Naive thymus-derived CD4-positive, alpha-beta T cell (primary cell): ENCODE results near the gene NR1H4. TPM values are rescaled to one million over a fixed set of nuclear protein-coding genes. Genes with fewer than 3 reads are reported as not detected.
"Not testable (repeated sequence)": the region's sequence is repeated elsewhere in the genome, so short reads cannot be mapped to it uniquely, and the experiment has no call there.

Source experiments
- ATAC-seq: fragments of 150-1000 bp; cut with Tn5 transposase; 2 replicates; pipeline ENCODE4 v1.10.0; 2021; ENCODE audit warnings: mild to moderate bottlenecking, moderate library complexity
- CTCF ChIA-PET: fragments of 350-600 bp; sonication (Branson Sonifier 250); formaldehyde crosslinking; loops from one replicate; lab custom pipeline; 2021; ENCODE audit warnings: antibody characterized with exemption; lab: Charles Lee
- POLR2A ChIA-PET: fragments of 350-600 bp; sonication (Branson Sonifier 250); formaldehyde crosslinking; loops from one replicate; lab custom pipeline; 2021; ENCODE audit warnings: antibody characterized with exemption, inconsistent platforms; lab: Charles Lee
- DNase-seq, 9 donors: peaks; one replicate each; pipeline versions ENCODE4 v3.0.0 to v3.0.0-alpha.2; 2020 to 2022; ENCODE audit warnings: mixed read lengths in 1 of 9
- H3K27ac ChIP-seq: one replicate; pipeline ENCODE4 v1.7.0; 2013; ENCODE audit warnings: mild to moderate bottlenecking, low read depth, low read length, moderate library complexity
- H3K27me3 ChIP-seq, 2 donors: one replicate each; pipeline ENCODE4 v1.7.0; 2013; ENCODE audit warnings: low read length in 2 of 2, mild to moderate bottlenecking in 2 of 2, moderate library complexity in 2 of 2; ENCODE audit not compliant: control insufficient read depth in 2 of 2, insufficient read depth in 2 of 2
- H3K36me3 ChIP-seq, 3 experiments: 1 replicate in 2 of 3; 2 replicates in 1 of 3; pipeline ENCODE4 v1.7.0; 2013; ENCODE audit warnings: low read length in 3 of 3, mild to moderate bottlenecking in 3 of 3, moderate library complexity in 1 of 3; ENCODE audit not compliant: insufficient read depth in 3 of 3, control insufficient read depth in 2 of 3
- H3K4me1 ChIP-seq, 2 donors: one replicate each; pipeline ENCODE4 v1.7.0; 2013; ENCODE audit warnings: low read length in 2 of 2, mild to moderate bottlenecking in 2 of 2, moderate library complexity in 1 of 2; ENCODE audit not compliant: control insufficient read depth in 2 of 2, insufficient read depth in 2 of 2
- H3K4me3 ChIP-seq: 2 replicates; pipeline ENCODE4 v1.7.0; 2013; ENCODE audit warnings: mild to moderate bottlenecking, low read length
- H3K9me3 ChIP-seq, 3 experiments: 1 replicate in 2 of 3; 2 replicates in 1 of 3; pipeline ENCODE4 v1.7.0; 2013; ENCODE audit warnings: low read length in 3 of 3; ENCODE audit not compliant: control insufficient read depth in 2 of 3
- H3K27ac Mint-ChIP-seq, 9 donors: one replicate each; pipeline ENCODE4 v1.8.0; 2020 to 2022; ENCODE audit warnings: mixed read lengths in 9 of 9, mild to moderate bottlenecking in 8 of 9, moderate library complexity in 5 of 9, inconsistent platforms in 2 of 9
- H3K27me3 Mint-ChIP-seq, 5 donors: one replicate each; pipeline ENCODE4 v1.8.0; 2021 to 2022; ENCODE audit warnings: mixed read lengths in 5 of 5, mild to moderate bottlenecking in 1 of 5
- H3K36me3 Mint-ChIP-seq, 5 donors: one replicate each; pipeline ENCODE4 v1.8.0; 2020 to 2022; ENCODE audit warnings: mixed read lengths in 5 of 5, mild to moderate bottlenecking in 3 of 5, inconsistent platforms in 1 of 5
- H3K4me1 Mint-ChIP-seq, 7 donors: one replicate each; pipeline ENCODE4 v1.8.0; 2020 to 2022; ENCODE audit warnings: mixed read lengths in 7 of 7, mild to moderate bottlenecking in 3 of 7, inconsistent platforms in 1 of 7
- H3K4me3 Mint-ChIP-seq, 10 donors: one replicate each; pipeline ENCODE4 v1.8.0; 2020 to 2022; ENCODE audit warnings: mild to moderate bottlenecking in 10 of 10, mixed read lengths in 10 of 10, moderate library complexity in 6 of 10, inconsistent platforms in 2 of 10
- H3K9me3 Mint-ChIP-seq, 11 donors: one replicate each; pipeline ENCODE4 v1.8.0; 2020 to 2022; ENCODE audit warnings: mixed read lengths in 11 of 11, mild to moderate bottlenecking in 4 of 11, inconsistent platforms in 1 of 11, moderate library complexity in 1 of 11
- intact Hi-C, 2 donors: fragments of 100-400 bp; cut with micrococcal nuclease; formaldehyde crosslinking; loops; one replicate each; pipeline ENCODE4 v1.15.1; 2023
- polyA plus RNA-seq, 2 donors: library from polyadenylated mRNA; unstranded; fragments of 300-500 nt; fragmentation: Illumina TruSeq; gene quantifications; one replicate each; pipeline ENCODE4 v1.2.3, GENCODE V29; 2021
- total RNA-seq, 6 experiments: library from RNA in 5 of 6; stranded (reverse) in 5 of 6; gene quantifications; 1 replicate in 5 of 6; 2 replicates in 1 of 6; pipeline ENCODE4 v1.2.3 and lab custom pipeline; 2021 to 2026

NR1H4 gene
- total and polyA plus RNA-seq, 7 experiments from 2014 or later, result not detected

- ATAC-seq, H3K27me3 ChIP-seq, POLR2A ChIA-PET, H3K36me3 ChIP-seq, H3K36me3 Mint-ChIP-seq, DNase-seq, H3K4me3 ChIP-seq, H3K9me3 ChIP-seq, H3K27ac ChIP-seq, H3K4me3 Mint-ChIP-seq, H3K4me1 Mint-ChIP-seq, CTCF ChIA-PET, intact Hi-C loops, H3K27ac Mint-ChIP-seq, H3K9me3 Mint-ChIP-seq, H3K4me1 ChIP-seq: not testable (repeated sequence)
- H3K27me3 Mint-ChIP-seq, result peaks cover 0 to 15% (median 5%) of the 10 kb centered on the region in 5 donors
These were observed 29.1 kb downstream of the NR1H4 start for GRCh38 chr12:100502718-100503117.

DNA sequence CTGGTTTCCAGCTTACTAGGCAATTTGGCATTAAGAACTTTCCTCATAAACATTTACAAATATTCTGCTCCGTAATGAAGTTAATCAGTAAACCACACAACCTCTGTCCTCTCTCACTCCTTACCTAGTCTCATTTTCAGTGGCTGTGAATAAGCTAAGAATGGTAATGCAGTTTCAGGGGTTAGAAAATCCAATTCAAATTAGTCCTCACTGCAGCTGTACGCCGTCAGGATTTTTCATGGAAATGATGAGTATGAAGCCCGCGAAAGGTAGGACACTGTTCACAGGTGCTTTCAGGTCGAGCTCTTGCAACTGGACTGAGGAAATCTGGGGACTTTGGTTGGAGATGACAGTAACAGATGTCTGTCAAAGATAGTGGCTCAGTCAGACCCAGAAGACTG, 29.6 kb downstream of the NR1H4 start:
- H3K9me3 Mint-ChIP-seq, result peaks cover 0 to 8% (median 0%) of the 10 kb centered on the region in 11 donors
- POLR2A ChIA-PET, result no interaction called here
- H3K4me1 ChIP-seq, result no peaks in the 10 kb centered on the region
- CTCF ChIA-PET, result no interaction called here
- H3K4me1 Mint-ChIP-seq, result no peaks in the 10 kb centered on the region
- H3K4me3 Mint-ChIP-seq, result no peak overlapping the region
- H3K4me3 ChIP-seq, result no peak overlapping the region
- no peaks in the 10 kb centered on the region for H3K36me3 Mint-ChIP-seq
- no peaks in the 10 kb centered on the region for H3K27me3 ChIP-seq
- H3K27ac ChIP-seq, result no peak overlapping the region
- H3K27me3 Mint-ChIP-seq, result peaks cover 0 to 14% (median 0%) of the 10 kb centered on the region in 5 donors
- DNase-seq (no peak), ATAC-seq (no peak)
- no peak overlapping the region for H3K27ac Mint-ChIP-seq
- H3K9me3 ChIP-seq, result no peaks in the 10 kb centered on the region
- H3K36me3 ChIP-seq, result no peaks in the 10 kb centered on the region
- intact Hi-C loops, result no loop called here

- Mint-ChIP-seq H3K9me3 (peaks cover 0 to 8% (median 0%) of the 10 kb centered on the region in 11 donors), H3K4me1 (no peaks in the 10 kb centered on the region), H3K27ac (no peak overlapping the region), H3K27me3 (peaks cover 0 to 15% (median 0%) of the 10 kb centered on the region in 5 donors), H3K4me3 (no peak overlapping the region), H3K36me3 (no peaks in the 10 kb centered on the region)
- Histone ChIP-seq H3K27ac (no peak overlapping the region), H3K9me3 (no peaks in the 10 kb centered on the region), H3K4me1 (no peaks in the 10 kb centered on the region), H3K27me3 (no peaks in the 10 kb centered on the region), H3K4me3 (no peak overlapping the region), H3K36me3 (no peaks in the 10 kb centered on the region)
- intact Hi-C loops, result no loop called here
- CTCF ChIA-PET, result no interaction called here
- no peak for DNase-seq
- no peak for ATAC-seq
- POLR2A ChIA-PET, result no interaction called here
These were observed 31.1 kb downstream of the NR1H4 start for GRCh38 chr12:100504804-100505203.

DNA sequence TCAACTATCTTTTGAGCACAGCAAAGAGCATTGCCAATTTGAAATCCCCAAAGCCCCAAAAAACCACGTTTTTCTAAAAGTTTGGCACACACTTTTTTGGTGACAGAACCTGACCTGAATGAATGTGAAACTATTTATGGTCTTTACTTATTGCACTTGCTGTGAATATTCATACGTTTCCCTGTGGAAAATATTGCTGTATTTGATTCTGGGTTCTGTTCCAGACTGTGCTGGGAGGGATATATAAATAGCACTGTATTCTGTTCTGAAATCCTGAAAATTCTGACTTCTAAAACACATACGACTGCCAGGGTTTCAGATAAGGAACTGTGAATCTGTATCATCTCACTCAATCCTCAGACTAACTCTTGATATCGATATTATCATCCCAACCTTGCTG, 35.1 kb downstream of the NR1H4 start:
- DNase-seq (no peak), ATAC-seq (no peak)
- ChIA-PET POLR2A (no interaction called here), CTCF (no interaction called here)
- H3K27me3 Mint-ChIP-seq, result peaks cover 0 to 15% (median 0%) of the 10 kb centered on the region in 5 donors
- Histone ChIP-seq H3K27ac (no peak overlapping the region), H3K36me3 (no peaks in the 10 kb centered on the region), H3K4me1 (no peaks in the 10 kb centered on the region), H3K9me3 (no peaks in the 10 kb centered on the region), H3K27me3 (no peaks in the 10 kb centered on the region), H3K4me3 (no peak overlapping the region)
- intact Hi-C loops, result no loop called here
- no peak overlapping the region for H3K4me3 Mint-ChIP-seq
- no peaks in the 10 kb centered on the region for H3K36me3 Mint-ChIP-seq
- no peak overlapping the region for H3K27ac Mint-ChIP-seq
- no peaks in the 10 kb centered on the region for H3K4me1 Mint-ChIP-seq
- peaks cover 0 to 5% (median 0%) of the 10 kb centered on the region in 11 donors for H3K9me3 Mint-ChIP-seq

DNA sequence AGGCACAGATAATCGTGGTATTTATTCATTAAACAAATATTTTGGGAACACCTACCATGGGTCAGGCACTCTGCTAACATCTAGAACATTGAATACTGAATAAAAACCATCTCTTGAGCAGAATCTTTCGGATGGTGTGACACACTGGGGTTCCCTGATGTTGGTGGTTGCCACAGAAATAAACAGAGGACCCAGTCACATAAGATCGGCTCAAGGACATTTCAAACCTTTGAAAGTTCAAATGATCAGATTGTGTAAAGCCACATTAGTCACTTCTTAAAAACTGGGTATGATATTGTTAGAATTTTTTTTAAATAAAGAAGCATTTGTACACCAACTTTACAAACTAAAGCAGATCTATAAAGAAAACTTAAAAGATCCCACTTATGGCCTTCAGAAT, 39.0 kb downstream of the NR1H4 start:
- no peak for DNase-seq
- Mint-ChIP-seq H3K36me3 (no peaks in the 10 kb centered on the region), H3K27ac (no peak overlapping the region), H3K4me1 (no peaks in the 10 kb centered on the region), H3K27me3 (peaks cover 0 to 14% (median 8%) of the 10 kb centered on the region in 5 donors), H3K4me3 (no peak overlapping the region), H3K9me3 (peaks cover 0 to 7% (median 5%) of the 10 kb centered on the region in 11 donors)
- intact Hi-C loops, result no loop called here
- no peaks in the 10 kb centered on the region for H3K4me1 ChIP-seq
- no peak for ATAC-seq
- H3K36me3 ChIP-seq, result no peaks in the 10 kb centered on the region
- no peak overlapping the region for H3K27ac ChIP-seq
- H3K9me3 ChIP-seq, result no peaks in the 10 kb centered on the region
- POLR2A ChIA-PET, result no interaction called here
- CTCF ChIA-PET, result no interaction called here
- H3K27me3 ChIP-seq, result no peaks in the 10 kb centered on the region
- H3K4me3 ChIP-seq, result no peak overlapping the region

DNA sequence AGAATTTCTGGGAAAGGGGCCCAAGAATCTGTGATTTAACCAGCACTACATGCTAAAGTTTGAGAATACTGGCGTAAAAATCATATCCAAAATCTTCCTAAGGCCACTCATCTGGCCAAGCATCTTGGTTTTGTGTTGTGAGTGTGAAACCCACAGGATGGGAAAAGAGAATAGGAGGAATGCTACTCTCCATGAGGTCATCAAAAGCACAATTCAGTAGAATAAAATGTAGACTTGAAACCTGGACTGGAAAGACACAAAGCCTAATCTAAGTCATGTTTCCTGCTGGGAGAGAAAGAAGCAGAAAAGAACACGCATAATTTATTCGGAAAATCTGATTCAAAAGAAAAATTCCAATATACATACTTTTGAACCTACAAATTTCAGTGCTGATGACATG, 42.3 kb downstream of the NR1H4 start:
- no peak overlapping the region for H3K27ac Mint-ChIP-seq
- H3K9me3 ChIP-seq, result no peaks in the 10 kb centered on the region
- ATAC-seq (no peak), DNase-seq (no peak)
- no peak overlapping the region for H3K27ac ChIP-seq
- H3K36me3 Mint-ChIP-seq, result peaks cover 0 to 5% (median 0%) of the 10 kb centered on the region in 5 donors
- no peaks in the 10 kb centered on the region for H3K4me1 Mint-ChIP-seq
- peaks cover 0 to 9% (median 5%) of the 10 kb centered on the region in 11 donors for H3K9me3 Mint-ChIP-seq
- no peak overlapping the region for H3K4me3 Mint-ChIP-seq
- H3K36me3 ChIP-seq, result no peaks in the 10 kb centered on the region
- H3K27me3 Mint-ChIP-seq, result peaks cover 0 to 19% (median 9%) of the 10 kb centered on the region in 5 donors
- ChIA-PET CTCF (no interaction called here), POLR2A (no interaction called here)
- H3K27me3 ChIP-seq, result no peaks in the 10 kb centered on the region
- intact Hi-C loops, result no loop called here
- no peaks in the 10 kb centered on the region for H3K4me1 ChIP-seq
- H3K4me3 ChIP-seq, result no peak overlapping the region

DNA sequence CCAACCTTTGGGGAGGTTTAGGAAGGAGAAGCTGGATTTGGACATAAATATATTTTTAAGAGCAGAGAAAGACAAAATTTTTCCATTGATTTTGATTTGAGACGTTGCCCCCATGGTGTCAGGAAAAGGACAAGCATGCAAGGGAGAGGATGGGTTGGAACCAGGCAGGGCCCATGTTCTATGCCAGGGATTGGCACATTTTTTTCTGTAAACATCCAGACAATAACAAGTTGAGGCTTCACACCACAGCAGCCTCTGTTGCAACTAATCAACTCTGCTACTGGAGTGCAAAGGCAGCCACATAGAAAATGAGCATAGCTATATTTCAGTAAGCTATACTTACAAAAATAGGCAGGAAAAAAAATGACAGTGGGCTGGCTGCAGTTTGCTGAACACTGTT, 44.7 kb downstream of the NR1H4 start:
- intact Hi-C loops, result no loop called here
- H3K27ac ChIP-seq, result no peak overlapping the region
- H3K4me3 ChIP-seq, result no peak overlapping the region
- H3K9me3 ChIP-seq, result no peaks in the 10 kb centered on the region
- no peaks in the 10 kb centered on the region for H3K27me3 ChIP-seq
- no peaks in the 10 kb centered on the region for H3K4me1 Mint-ChIP-seq
- no peak for DNase-seq
- CTCF ChIA-PET, result no interaction called here
- peaks cover 0 to 5% (median 0%) of the 10 kb centered on the region in 5 donors for H3K36me3 Mint-ChIP-seq
- H3K36me3 ChIP-seq, result no peaks in the 10 kb centered on the region
- no peak for ATAC-seq
- H3K27me3 Mint-ChIP-seq, result peaks cover 0 to 30% (median 9%) of the 10 kb centered on the region in 5 donors
- H3K9me3 Mint-ChIP-seq, result peaks cover 0 to 9% (median 5%) of the 10 kb centered on the region in 11 donors
- POLR2A ChIA-PET, result no interaction called here
- no peak overlapping the region for H3K27ac Mint-ChIP-seq
- H3K4me1 ChIP-seq, result no peaks in the 10 kb centered on the region
- no peak overlapping the region for H3K4me3 Mint-ChIP-seq
